GM12801 (cell line): ENCODE data around the gene PNLDC1.

Source experiments
- TF ChIP-seq, protein P1 (sequence below): IDR thresholded peaks from one replicate; pipeline ENCODE4 v1.5.1; 2011; ENCODE audit warnings: control low read depth; ENCODE audit not compliant: insufficient read length; ENCODE audit errors: extremely low read depth

The PNLDC1 gene

DNA sequence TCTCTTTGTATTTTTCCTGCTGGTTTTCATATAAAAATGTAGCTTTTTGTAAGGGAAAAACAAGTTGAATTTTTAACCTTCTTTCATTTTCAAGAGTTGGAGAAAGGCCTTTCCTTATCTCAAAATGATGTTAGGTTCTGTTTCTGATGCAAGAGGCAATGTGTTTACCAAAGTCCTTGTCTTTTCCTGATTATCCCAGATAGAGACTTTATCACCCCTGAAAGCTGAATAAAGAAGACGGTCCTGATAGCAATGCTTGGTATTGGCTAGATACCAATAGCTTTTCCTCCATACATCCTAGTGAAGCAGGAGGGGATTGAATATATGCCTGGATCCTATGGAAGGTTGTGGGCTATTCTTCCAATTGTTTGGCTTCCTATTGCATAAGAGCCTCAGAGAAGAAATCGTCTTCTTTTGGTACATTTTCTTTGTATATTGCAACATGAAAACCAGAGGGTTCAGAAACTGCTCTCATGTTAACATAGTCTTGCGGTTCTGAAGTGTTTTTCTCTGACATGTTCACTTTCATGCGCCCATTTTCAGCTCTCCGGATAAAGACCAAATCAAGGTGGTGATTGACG is 5.5 kb downstream of the PNLDC1 start:
- TF ChIP-seq, protein P1, sequence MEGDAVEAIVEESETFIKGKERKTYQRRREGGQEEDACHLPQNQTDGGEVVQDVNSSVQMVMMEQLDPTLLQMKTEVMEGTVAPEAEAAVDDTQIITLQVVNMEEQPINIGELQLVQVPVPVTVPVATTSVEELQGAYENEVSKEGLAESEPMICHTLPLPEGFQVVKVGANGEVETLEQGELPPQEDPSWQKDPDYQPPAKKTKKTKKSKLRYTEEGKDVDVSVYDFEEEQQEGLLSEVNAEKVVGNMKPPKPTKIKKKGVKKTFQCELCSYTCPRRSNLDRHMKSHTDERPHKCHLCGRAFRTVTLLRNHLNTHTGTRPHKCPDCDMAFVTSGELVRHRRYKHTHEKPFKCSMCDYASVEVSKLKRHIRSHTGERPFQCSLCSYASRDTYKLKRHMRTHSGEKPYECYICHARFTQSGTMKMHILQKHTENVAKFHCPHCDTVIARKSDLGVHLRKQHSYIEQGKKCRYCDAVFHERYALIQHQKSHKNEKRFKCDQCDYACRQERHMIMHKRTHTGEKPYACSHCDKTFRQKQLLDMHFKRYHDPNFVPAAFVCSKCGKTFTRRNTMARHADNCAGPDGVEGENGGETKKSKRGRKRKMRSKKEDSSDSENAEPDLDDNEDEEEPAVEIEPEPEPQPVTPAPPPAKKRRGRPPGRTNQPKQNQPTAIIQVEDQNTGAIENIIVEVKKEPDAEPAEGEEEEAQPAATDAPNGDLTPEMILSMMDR, result no peak

DNA sequence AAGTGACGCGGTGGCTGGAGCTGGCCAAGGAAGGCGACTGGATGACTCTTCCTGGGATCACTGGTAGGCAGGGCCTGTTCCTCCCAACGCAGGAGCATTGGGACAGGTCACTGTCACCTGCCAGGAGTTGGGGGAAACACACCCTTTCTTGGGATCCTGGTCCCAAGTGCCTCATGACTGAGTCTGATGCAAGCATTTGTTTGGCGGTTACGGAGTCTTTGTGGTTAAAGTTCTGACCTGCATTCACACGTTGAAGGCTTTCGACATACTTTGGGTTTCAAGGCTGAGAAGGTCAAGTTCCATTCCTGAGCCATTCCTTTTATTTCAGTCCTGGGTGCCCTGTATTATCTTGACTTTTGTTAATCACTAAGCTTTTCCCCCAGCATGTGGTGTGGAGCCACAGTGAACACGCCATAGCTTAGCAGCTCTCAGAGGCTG is 6.0 kb downstream of the PNLDC1 start:
- TF ChIP-seq, protein P1, result no peak

DNA sequence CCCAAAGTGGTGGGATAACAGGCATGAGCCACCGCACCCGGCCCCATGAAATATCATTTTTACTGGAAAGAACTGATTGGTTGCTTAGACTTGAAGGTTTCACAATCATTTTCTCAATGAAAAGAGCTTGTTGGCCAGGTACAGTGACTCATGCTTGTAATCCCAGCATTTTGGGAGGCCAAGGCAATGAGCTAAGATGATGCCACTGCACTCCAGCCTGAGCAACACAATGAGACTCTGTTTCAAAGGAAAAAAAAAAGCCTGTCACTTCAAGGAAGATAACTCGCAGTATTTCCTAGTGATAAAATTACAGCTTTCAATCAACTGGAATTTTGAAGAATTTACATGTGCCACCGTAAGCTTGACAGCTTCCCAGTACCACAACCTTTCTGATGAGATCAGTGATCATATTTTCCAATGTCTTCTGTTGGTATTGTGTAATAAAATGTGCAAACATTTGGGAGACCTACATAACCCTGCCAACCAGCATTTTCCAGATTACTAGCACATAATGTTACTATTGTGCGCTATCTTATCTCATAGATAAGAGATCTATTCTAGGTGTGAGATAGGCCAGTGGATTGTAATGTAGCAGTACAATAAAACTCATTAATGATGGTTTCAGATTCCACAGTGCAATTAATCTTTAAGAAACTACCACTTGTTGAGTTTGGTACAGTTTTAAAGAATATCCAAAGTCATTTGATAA is 7.2 kb downstream of the PNLDC1 start:
- TF ChIP-seq, protein P1, result no peak

DNA sequence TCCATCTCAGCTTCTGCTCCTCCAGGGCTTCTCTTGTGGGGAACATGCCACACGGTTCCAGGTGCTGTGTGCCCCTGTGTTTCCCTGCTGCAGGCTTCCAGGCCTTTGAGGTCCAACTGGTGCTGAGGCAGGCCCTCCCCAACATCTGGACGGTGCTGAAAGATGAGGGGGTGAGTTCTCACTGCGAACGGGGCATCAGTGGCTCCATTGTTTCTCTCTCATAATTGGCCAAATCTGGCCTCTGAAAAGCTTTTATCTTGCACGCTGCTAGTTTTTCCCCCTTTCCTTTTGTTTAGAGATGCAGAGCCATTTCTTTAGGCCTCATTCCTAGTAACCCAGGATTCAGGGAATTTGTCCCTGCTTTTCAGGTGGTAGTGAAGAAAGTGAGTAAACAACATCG is 8.6 kb downstream of the PNLDC1 start:
- TF ChIP-seq, protein P1, result no peak

DNA sequence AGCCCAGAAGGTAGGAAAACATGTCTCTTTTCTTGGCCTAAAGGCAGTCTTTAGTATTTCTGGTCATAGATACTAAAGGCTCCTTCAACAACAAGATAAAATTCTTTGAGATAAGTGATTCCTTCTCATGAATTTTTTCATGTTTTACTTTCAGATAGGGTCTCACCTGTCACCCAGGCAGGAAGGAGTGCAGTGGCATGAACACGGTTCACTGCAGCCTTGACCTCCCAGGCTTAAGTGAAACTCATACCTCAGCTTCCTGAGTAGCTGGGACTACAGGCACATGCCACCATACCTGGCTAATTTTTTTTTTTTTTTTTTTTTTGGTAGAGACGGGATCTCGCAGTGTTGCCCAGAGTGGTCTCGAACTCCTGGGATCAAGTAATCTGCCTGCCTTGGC is 9.1 kb downstream of the PNLDC1 start:
- TF ChIP-seq, protein P1, result no peak

DNA sequence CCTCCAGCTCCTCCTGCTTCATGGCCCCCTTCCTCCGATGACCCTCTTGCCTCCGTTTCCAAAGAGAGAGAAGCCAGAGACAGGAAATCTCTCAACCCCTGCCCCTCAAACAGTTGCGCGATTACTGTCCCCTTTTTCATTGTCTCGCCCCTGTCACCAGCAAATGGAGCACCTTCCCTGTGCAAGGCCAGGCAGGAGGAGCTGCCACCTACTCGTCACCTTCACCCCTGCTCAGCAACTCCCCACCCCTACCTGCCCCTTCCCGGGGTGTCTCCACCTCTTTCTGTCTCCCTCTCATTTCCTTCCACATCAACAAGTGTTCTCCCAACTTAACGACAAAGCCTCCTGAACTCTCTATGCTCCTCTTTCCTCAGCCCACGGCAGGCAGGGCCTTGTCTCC is 13.7 kb downstream of the PNLDC1 start:
- TF ChIP-seq, protein P1, result no peak

DNA sequence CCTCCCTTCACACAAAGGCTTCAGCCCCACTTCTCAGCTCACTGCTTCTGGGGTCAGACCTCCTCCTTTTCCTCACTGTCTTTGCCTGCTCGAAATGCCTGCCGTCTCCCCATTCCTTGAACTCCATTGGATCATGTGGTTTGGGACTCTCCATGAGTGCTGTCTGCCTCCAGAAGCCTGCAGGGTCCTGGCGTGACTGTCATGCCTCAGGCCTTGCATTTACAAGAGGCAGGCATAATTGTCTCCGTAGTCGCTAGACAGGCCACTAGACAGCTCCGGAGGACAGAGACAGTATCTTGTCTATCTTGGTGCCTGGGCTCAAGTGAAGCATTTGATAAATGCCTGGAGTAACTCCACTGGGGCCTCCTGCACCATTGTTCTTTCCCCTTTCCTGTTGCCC is 15.3 kb downstream of the PNLDC1 start:
- TF ChIP-seq, protein P1, result no peak
